Keratinocyte (primary cell): Measurements from ENCODE around the gene TMC1. TPM values are rescaled to one million over a fixed set of nuclear protein-coding genes. Genes with fewer than 3 reads are reported as not detected.

Experiments
- DNase-seq: peaks from one replicate; pipeline ENCODE4 v3.0.0-alpha.2; 2011; ENCODE audit warnings: low read depth, missing footprints, low spot score
- FAIRE-seq: peaks from 2 replicates; lab custom pipeline; 2011; peaks lifted over from hg19 to GRCh38; lab: Jason Lieb, UNC
- H2AFZ ChIP-seq: 2 replicates; pipeline ENCODE4 v1.6.0; 2012; ENCODE audit warnings: low read length, control low read depth, inconsistent platforms; ENCODE audit not compliant: control insufficient read depth
- H3K27ac ChIP-seq: 2 replicates; pipeline ENCODE4 v1.5.1; 2011; ENCODE audit warnings: low read length; ENCODE audit not compliant: control insufficient read depth, insufficient read depth
- H3K27me3 ChIP-seq: 3 replicates; pipeline ENCODE4 v1.6.0; 2011; ENCODE audit warnings: low read length; ENCODE audit not compliant: control insufficient read depth, insufficient read depth; ENCODE audit errors: extremely low read depth
- H3K36me3 ChIP-seq, 2 experiments: 2 replicates in 1 of 2; 3 replicates in 1 of 2; pipeline ENCODE4 v1.5.1; 2011; ENCODE audit warnings: low read length in 2 of 2, mild to moderate bottlenecking in 1 of 2; ENCODE audit not compliant: control insufficient read depth in 2 of 2, insufficient read depth in 2 of 2; ENCODE audit errors: extremely low read depth in 1 of 2
- H3K4me1 ChIP-seq: 3 replicates; pipeline ENCODE4 v1.5.1; 2011; ENCODE audit warnings: low read length; ENCODE audit not compliant: control insufficient read depth, insufficient read depth; ENCODE audit errors: extremely low read depth
- H3K4me2 ChIP-seq: 3 replicates; pipeline ENCODE4 v1.6.0; 2011; ENCODE audit warnings: low read depth, low read length; ENCODE audit not compliant: control insufficient read depth, insufficient read depth; ENCODE audit errors: extremely low read depth
- H3K4me3 ChIP-seq, 3 experiments: fragments of 200-600 bp in 1 of 3; sonication (generic) in 1 of 3; 2 replicates in 2 of 3; 3 replicates in 1 of 3; pipeline ENCODE4 v1.5.1; 2011 to 2016; ENCODE audit warnings: low read length in 3 of 3, mild to moderate bottlenecking in 3 of 3, control low read depth in 2 of 3, inconsistent platforms in 1 of 3, low read depth in 1 of 3, mixed read lengths in 1 of 3, mixed run types in 1 of 3, moderate library complexity in 1 of 3; ENCODE audit not compliant: control insufficient read depth in 2 of 3, insufficient read depth in 2 of 3; ENCODE audit errors: extremely low read depth in 1 of 3
- H3K79me2 ChIP-seq: 2 replicates; pipeline ENCODE4 v1.6.0; 2012; ENCODE audit warnings: low read length; ENCODE audit not compliant: control insufficient read depth, insufficient read depth
- H3K9ac ChIP-seq: 3 replicates; pipeline ENCODE4 v1.6.0; 2011; ENCODE audit warnings: low read length; ENCODE audit not compliant: control insufficient read depth, insufficient read depth; ENCODE audit errors: extremely low read depth
- H3K9me1 ChIP-seq: 3 replicates; pipeline ENCODE4 v1.6.0; 2011; ENCODE audit warnings: low read length; ENCODE audit not compliant: control insufficient read depth, insufficient read depth; ENCODE audit errors: extremely low read depth
- H3K9me3 ChIP-seq: 2 replicates; pipeline ENCODE4 v1.5.1; 2012; ENCODE audit warnings: low read depth, low read length; ENCODE audit not compliant: control insufficient read depth
- H4K20me1 ChIP-seq: 3 replicates; pipeline ENCODE4 v1.6.0; 2011; ENCODE audit warnings: low read length; ENCODE audit not compliant: control insufficient read depth, insufficient read depth; ENCODE audit errors: extremely low read depth
- EZH2 ChIP-seq: IDR thresholded peaks from one replicate; pipeline ENCODE4 v1.6.1; 2012; ENCODE audit warnings: inconsistent platforms, mild to moderate bottlenecking, low read length, moderate library complexity
- dilution Hi-C: fragments of 300-500 bp; cut with MboI; formaldehyde crosslinking; loops from one replicate; pipeline ENCODE4 v1.7.0; 2020; ENCODE audit warnings: low sequenced_read_pairs; ENCODE audit not compliant: extremely low pct_ligation_motif_present
- polyA plus RNA-seq, 5 experiments: library from polyadenylated mRNA; depleted of rRNA in 3 of 5; stranded (reverse) in 3 of 5; stranded (forward) in 1 of 5; unstranded in 1 of 5; fragments of >200 nt; gene quantifications; 1 replicate in 1 of 5; 2 replicates in 3 of 5; 3 replicates in 1 of 5; pipeline versions ENCODE4 v1.2.1 to v1.2.3, GENCODE V29; 2011 to 2012; ENCODE audit warnings: missing spikeins in 2 of 5, low read depth in 1 of 5, low replicate concordance in 1 of 5
- TF ChIP-seq, protein P1 (sequence below), 3 experiments: IDR thresholded peaks in 1 of 3; conservative IDR thresholded peaks in 1 of 3; optimal IDR thresholded peaks in 1 of 3; 2 replicates in 2 of 3; 3 replicates in 1 of 3; pipeline versions ENCODE3 to v1.5.1; 2011; ENCODE audit warnings: low read length in 3 of 3, mild to moderate bottlenecking in 3 of 3, moderate library complexity in 2 of 3, control low read depth in 1 of 3, inconsistent platforms in 1 of 3; ENCODE audit not compliant: insufficient read depth in 2 of 3; ENCODE audit errors: extremely low read depth in 1 of 3

Gene TMC1
- polyA plus RNA-seq, 1 donor (not counting 4 experiments of a cell fraction or from before 2014, with no cell fraction given), result 0.05 TPM

DNA sequence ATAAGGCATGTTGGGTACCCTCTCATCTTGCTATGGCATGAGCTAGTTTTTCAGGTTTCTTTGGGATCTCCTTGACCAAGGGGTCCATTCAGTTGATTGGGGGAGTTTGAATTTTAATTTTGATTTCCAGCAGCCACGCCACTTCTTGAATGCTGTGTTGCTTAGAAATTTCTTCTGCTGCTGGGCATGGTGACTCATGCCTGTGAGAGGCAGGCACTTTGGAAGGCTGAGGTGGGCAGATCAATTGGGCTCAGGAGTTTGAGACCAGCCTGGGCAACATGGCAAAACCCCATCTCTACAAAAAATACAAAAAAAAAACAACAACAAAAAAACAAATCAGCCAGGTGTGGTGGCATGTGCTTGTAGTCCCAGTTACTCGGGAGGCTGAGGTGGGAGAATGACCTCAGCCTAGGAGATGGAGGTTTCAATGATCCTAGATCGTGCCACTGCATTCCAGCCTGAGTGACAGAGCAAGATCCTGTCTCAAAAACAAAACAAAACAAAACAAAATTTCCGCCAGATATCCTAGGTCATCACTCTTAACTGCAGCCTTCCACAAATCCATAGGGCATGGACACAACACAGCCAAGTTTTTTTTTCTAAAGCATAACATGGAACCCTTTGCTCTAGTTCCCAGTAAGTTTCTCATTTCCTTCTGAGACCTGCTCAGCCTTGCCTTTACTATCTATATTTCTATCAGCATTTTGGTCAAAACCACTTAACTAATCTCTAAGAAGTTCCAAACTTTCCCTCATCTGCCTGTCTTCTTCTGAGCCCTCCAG lies 17.7 kb downstream of the TMC1 start:
- H3K79me2 ChIP-seq, result no peaks in the 10 kb centered on the region
- dilution Hi-C loops, result no loop called here
- no peaks in the 10 kb centered on the region for H4K20me1 ChIP-seq
- TF ChIP-seq, protein P1, sequence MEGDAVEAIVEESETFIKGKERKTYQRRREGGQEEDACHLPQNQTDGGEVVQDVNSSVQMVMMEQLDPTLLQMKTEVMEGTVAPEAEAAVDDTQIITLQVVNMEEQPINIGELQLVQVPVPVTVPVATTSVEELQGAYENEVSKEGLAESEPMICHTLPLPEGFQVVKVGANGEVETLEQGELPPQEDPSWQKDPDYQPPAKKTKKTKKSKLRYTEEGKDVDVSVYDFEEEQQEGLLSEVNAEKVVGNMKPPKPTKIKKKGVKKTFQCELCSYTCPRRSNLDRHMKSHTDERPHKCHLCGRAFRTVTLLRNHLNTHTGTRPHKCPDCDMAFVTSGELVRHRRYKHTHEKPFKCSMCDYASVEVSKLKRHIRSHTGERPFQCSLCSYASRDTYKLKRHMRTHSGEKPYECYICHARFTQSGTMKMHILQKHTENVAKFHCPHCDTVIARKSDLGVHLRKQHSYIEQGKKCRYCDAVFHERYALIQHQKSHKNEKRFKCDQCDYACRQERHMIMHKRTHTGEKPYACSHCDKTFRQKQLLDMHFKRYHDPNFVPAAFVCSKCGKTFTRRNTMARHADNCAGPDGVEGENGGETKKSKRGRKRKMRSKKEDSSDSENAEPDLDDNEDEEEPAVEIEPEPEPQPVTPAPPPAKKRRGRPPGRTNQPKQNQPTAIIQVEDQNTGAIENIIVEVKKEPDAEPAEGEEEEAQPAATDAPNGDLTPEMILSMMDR (optimal IDR thresholded peaks at IDR 0.05 in 1 of 3, IDR thresholded peaks at IDR 0.05 in 1 of 3, conservative IDR thresholded peaks at IDR 0.05 in 1 of 3; ENCODE audit: extremely low read depth in 1 of 3, insufficient read depth in 2 of 3, low read length in 3 of 3), result no peak
- no peak for TF ChIP-seq EZH2
- peak overlapping the region; percentile 48 for H3K9ac ChIP-seq
- no peak overlapping the region for H2AFZ ChIP-seq
- peak overlapping the region; percentile 85 for H3K27ac ChIP-seq
- no peaks in the 10 kb centered on the region for H3K9me3 ChIP-seq
- no peaks in the 10 kb centered on the region for H3K27me3 ChIP-seq
- no peak for DNase-seq
- no peaks in the 10 kb centered on the region for H3K9me1 ChIP-seq
- FAIRE-seq, result no peak
- H3K4me3 ChIP-seq, result no peak overlapping the region
- peak overlapping the region; percentile 60 for H3K4me2 ChIP-seq
- H3K4me1 ChIP-seq, result peaks cover 34% of the 10 kb centered on the region
- H3K36me3 ChIP-seq, result no peaks in the 10 kb centered on the region

DNA sequence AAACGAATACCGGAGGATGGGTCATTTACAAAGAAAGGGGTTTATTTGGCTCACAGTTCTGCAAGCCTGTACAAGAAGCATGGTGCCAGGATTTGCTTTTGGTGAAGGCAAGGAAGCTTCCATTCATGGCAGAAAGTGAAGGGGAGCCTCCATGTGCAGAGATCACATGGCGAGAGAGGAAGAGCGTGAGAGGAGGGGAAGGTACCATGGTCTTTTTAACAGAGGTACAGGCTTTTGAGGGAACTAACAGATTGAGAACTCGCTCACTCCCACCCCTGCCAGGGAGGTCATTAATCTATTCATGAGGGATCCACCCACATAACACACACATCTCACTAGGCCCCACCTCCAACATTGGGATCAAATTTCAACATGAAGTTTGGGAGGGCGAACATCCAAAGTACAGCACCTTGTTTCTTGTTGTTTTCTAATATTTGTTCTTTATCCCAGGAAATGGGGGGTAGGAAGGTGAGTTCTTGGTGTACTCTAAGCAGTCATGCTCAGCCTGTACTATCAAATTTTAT lies 18.5 kb downstream of the TMC1 start:
- no peaks in the 10 kb centered on the region for H4K20me1 ChIP-seq
- peak overlapping the region; percentile 60 for H3K4me2 ChIP-seq
- dilution Hi-C loops, result no loop called here
- no peaks in the 10 kb centered on the region for H3K36me3 ChIP-seq
- H3K9ac ChIP-seq, result peak overlapping the region; percentile 48
- no peak for FAIRE-seq
- H3K4me1 ChIP-seq, result peaks cover 34% of the 10 kb centered on the region
- H2AFZ ChIP-seq, result peak overlapping the region; percentile 31
- no peak overlapping the region for H3K4me3 ChIP-seq
- no peaks in the 10 kb centered on the region for H3K9me1 ChIP-seq
- no peak for DNase-seq
- no peaks in the 10 kb centered on the region for H3K9me3 ChIP-seq
- no peaks in the 10 kb centered on the region for H3K79me2 ChIP-seq
- peak overlapping the region; percentile 85 for H3K27ac ChIP-seq
- TF ChIP-seq, protein P1 (optimal IDR thresholded peaks at IDR 0.05 in 1 of 3, IDR thresholded peaks at IDR 0.05 in 1 of 3, conservative IDR thresholded peaks at IDR 0.05 in 1 of 3; ENCODE audit: extremely low read depth in 1 of 3, insufficient read depth in 2 of 3, low read length in 3 of 3), result no peak
- no peak for TF ChIP-seq EZH2
- no peaks in the 10 kb centered on the region for H3K27me3 ChIP-seq
